ENCODE measurements around the gene GTF2A1. TPM values are rescaled to one million over a fixed set of nuclear protein-coding genes. Genes with fewer than 3 reads are reported as not detected.
"Not testable (repeated sequence)": the region's sequence is repeated elsewhere in the genome, so short reads cannot be mapped to it uniquely, and the experiment has no call there.

GTF2A1 gene
- total RNA-seq, 2 donors from 2014 or later, result 23.9 to 29.5 TPM

GRCh38 chr14:81236138-81236537 is 15.4 kb upstream of the GTF2A1 start:
- DNase-seq (no peak), ATAC-seq (no peak)
- intact Hi-C loops (cut with DNase I, micrococcal nuclease), result no loop called here

- intact Hi-C loops (cut with DNase I, micrococcal nuclease), result no loop called here
- ATAC-seq (no peak), DNase-seq (no peak)
These were observed 14.3 kb upstream of the GTF2A1 start for GRCh38 chr14:81235096-81235495.

GRCh38 chr14:81234278-81234677 is 13.5 kb upstream of the GTF2A1 start:
- intact Hi-C loops (cut with DNase I, micrococcal nuclease), result no loop called here
- DNase-seq (no peak), ATAC-seq (no peak)

GRCh38 chr14:81233615-81234014 is 12.9 kb upstream of the GTF2A1 start:
- DNase-seq (no peak), ATAC-seq (no peak)
- intact Hi-C loops (cut with DNase I, micrococcal nuclease), result no loop called here

GRCh38 chr14:81231540-81231939 is 10.8 kb upstream of the GTF2A1 start:
- no peak for DNase-seq
- intact Hi-C loops (cut with DNase I, micrococcal nuclease), result no loop called here
- ATAC-seq, result peak; percentile 34

GRCh38 chr14:81224222-81224621 is 3.5 kb upstream of the GTF2A1 start:
- DNase-seq (no peak), ATAC-seq (no peak)
- intact Hi-C loops (cut with DNase I, micrococcal nuclease), result no loop called here

GRCh38 chr14:81223788-81224187 is 3.0 kb upstream of the GTF2A1 start:
- intact Hi-C loops (cut with DNase I, micrococcal nuclease); DNase-seq; ATAC-seq: not testable (repeated sequence)

GRCh38 chr14:81222691-81223090 is 1.9 kb upstream of the GTF2A1 start:
- ATAC-seq, result no peak
- DNase-seq, result no peak
- intact Hi-C loops (cut with DNase I, micrococcal nuclease), result no loop called here

- DNase-seq (no peak), ATAC-seq (no peak)
- intact Hi-C loops (cut with DNase I, micrococcal nuclease), result no loop called here
These were observed 1.4 kb upstream of the GTF2A1 start for GRCh38 chr14:81222126-81222525.

- intact Hi-C loops (cut with DNase I, micrococcal nuclease), result no loop called here
- DNase-seq (no peak), ATAC-seq (no peak)
These were observed 882 bp upstream of the GTF2A1 start for GRCh38 chr14:81221579-81222102.

GRCh38 chr14:81220580-81220829 is 254 bp downstream of the GTF2A1 start:
- no peak for DNase-seq
- intact Hi-C loops (cut with DNase I, micrococcal nuclease), result no loop called here
- ATAC-seq, result no peak

- intact Hi-C loops (cut with DNase I, micrococcal nuclease), result no loop called here
- ATAC-seq, result peak; percentile 22
These were observed 790 bp downstream of the GTF2A1 start for GRCh38 chr14:81219759-81220579.

GRCh38 chr14:81219210-81219758 is 1.5 kb downstream of the GTF2A1 start:
- ATAC-seq (peak; percentile 66), DNase-seq (peak; percentile 92 to 94)
- intact Hi-C loops (cut with DNase I, micrococcal nuclease), result no loop called here

More at GRCh38 chr14:81219759-81220579, 790 bp downstream of the GTF2A1 start:
- DNase-seq, result peak in 1 of 2 donors; percentile 65

GRCh38 chr14:81211844-81212243 is 8.9 kb downstream of the GTF2A1 start:
- ATAC-seq, result no peak
- DNase-seq, result no peak
- intact Hi-C loops (cut with DNase I, micrococcal nuclease), result no loop called here

- DNase-seq (no peak), ATAC-seq (no peak)
- intact Hi-C loops (cut with DNase I, micrococcal nuclease), result no loop called here
These were observed 11.5 kb downstream of the GTF2A1 start for GRCh38 chr14:81209167-81209836.

GRCh38 chr14:81208489-81208888 is 12.3 kb downstream of the GTF2A1 start:
- no peak for ATAC-seq
- intact Hi-C loops (cut with DNase I, micrococcal nuclease), result no loop called here
- DNase-seq, result no peak

- ATAC-seq (no peak), DNase-seq (no peak)
- intact Hi-C loops (cut with DNase I, micrococcal nuclease), result no loop called here
These were observed 14.6 kb downstream of the GTF2A1 start for GRCh38 chr14:81206115-81206514.

- intact Hi-C loops (cut with DNase I, micrococcal nuclease), result no loop called here
- DNase-seq (no peak), ATAC-seq (no peak)
These were observed 15.1 kb downstream of the GTF2A1 start for GRCh38 chr14:81205639-81206038.

GRCh38 chr14:81200054-81200453 is 20.7 kb downstream of the GTF2A1 start:
- intact Hi-C loops (cut with DNase I, micrococcal nuclease), result no loop called here
- DNase-seq (no peak), ATAC-seq (no peak)

- intact Hi-C loops (cut with DNase I, micrococcal nuclease), result no loop called here
- ATAC-seq, result no peak
- no peak for DNase-seq
These were observed 21.7 kb downstream of the GTF2A1 start for GRCh38 chr14:81199084-81199483.
